ENCODE results near the gene MRPL46.

The MRPL46 gene

DNA sequence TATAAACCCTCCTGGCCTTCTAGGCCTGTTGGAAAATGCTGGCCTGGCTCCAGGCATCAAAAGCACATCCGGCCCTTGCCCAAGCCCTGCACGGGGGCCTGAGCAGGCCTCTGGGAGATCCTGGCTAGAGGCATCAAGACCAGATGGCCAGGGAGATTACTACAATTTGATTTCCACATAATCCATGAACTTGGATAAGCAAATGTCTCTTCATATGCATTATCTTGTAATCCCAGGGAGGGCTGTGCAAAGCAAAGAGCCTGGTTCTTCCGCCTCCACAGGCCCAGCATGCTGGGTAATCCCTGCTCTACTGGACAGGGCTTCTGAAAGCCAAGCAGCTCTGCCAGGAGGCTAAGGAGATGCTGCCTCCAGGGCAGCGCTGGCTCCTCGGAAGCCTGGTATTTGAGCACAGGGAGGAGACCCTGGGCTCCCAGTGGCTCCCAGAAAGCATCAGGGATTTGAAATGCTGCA, 18.2 kb downstream of the MRPL46 start:
- TF ChIP-seq, protein P1, sequence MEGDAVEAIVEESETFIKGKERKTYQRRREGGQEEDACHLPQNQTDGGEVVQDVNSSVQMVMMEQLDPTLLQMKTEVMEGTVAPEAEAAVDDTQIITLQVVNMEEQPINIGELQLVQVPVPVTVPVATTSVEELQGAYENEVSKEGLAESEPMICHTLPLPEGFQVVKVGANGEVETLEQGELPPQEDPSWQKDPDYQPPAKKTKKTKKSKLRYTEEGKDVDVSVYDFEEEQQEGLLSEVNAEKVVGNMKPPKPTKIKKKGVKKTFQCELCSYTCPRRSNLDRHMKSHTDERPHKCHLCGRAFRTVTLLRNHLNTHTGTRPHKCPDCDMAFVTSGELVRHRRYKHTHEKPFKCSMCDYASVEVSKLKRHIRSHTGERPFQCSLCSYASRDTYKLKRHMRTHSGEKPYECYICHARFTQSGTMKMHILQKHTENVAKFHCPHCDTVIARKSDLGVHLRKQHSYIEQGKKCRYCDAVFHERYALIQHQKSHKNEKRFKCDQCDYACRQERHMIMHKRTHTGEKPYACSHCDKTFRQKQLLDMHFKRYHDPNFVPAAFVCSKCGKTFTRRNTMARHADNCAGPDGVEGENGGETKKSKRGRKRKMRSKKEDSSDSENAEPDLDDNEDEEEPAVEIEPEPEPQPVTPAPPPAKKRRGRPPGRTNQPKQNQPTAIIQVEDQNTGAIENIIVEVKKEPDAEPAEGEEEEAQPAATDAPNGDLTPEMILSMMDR (IDR thresholded peaks at IDR 0.05; ENCODE audit: borderline replicate concordance, extremely low read depth, low read length, poor library complexity, severe bottlenecking) = no peak
- TF ChIP-seq EZH2 (IDR thresholded peaks at IDR 0.05; ENCODE audit: borderline replicate concordance, low read depth, low read length, severe bottlenecking) = no peak
- H3K27ac ChIP-seq (ENCODE audit: low read length) = no peak overlapping the region

DNA sequence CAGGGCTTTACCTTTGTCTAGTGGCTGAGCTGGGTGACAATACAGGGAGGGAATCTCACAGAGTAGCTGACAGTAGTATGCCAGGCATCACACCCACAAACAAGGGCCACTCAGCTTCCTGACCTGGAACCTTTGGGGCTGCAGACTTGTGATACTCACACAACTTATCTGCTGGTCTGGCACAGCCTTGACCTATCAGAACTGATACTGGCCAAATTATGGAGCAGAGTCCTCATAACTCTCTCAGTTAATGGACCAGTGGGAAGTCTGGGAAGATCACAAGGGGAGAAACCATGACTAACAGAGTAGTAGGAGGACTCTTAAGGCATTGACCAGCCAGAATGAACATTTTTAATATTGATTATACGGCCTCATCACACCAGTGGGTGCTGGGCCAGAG, 19.4 kb downstream of the MRPL46 start:
- Histone ChIP-seq H3K27me3 (ENCODE audit: insufficient read depth, low read length, poor library complexity) (no peaks in the 10 kb centered on the region), H3K4me2 (ENCODE audit: insufficient read depth, low read length) (no peak overlapping the region), H3K36me3 (ENCODE audit: insufficient read depth, low read length) (no peaks in the 10 kb centered on the region), H3K27ac (ENCODE audit: low read length) (no peak overlapping the region), H3K9ac (ENCODE audit: low read depth, low read length) (no peak overlapping the region), H4K20me1 (ENCODE audit: insufficient read depth, low read length) (no peaks in the 10 kb centered on the region), H3K9me3 (ENCODE audit: insufficient read depth, low read length, severe bottlenecking) (peaks cover 5% of the 10 kb centered on the region), H3K79me2 (ENCODE audit: insufficient read depth, low read length) (no peaks in the 10 kb centered on the region), H3K4me3 (ENCODE audit: low read depth in 1 of 2, low read length in 2 of 2) (no peak overlapping the region), H3K4me1 (ENCODE audit: insufficient read depth, low read length) (peaks cover 5% of the 10 kb centered on the region), H2AFZ (ENCODE audit: low read depth, low read length) (no peak overlapping the region)
- DNase-seq (no peak), ATAC-seq (ENCODE audit: insufficient read depth, low read depth) (no peak)
- TF ChIP-seq EZH2 (IDR thresholded peaks at IDR 0.05; ENCODE audit: borderline replicate concordance, low read depth, low read length, severe bottlenecking) = no peak
- TF ChIP-seq, protein P1 (IDR thresholded peaks at IDR 0.05; ENCODE audit: borderline replicate concordance, extremely low read depth, low read length, poor library complexity, severe bottlenecking) = no peak

More for the DNA sequence above, 18.2 kb downstream of the MRPL46 start:
- ATAC-seq (ENCODE audit: insufficient read depth, low read depth) = no peak
- H4K20me1 ChIP-seq (ENCODE audit: insufficient read depth, low read length) = no peaks in the 10 kb centered on the region
- no peak overlapping the region for H3K4me2 ChIP-seq (ENCODE audit: insufficient read depth, low read length)
- peaks cover under 1% of the 10 kb centered on the region for H3K9me3 ChIP-seq (ENCODE audit: insufficient read depth, low read length, severe bottlenecking)
- no peaks in the 10 kb centered on the region for H3K36me3 ChIP-seq (ENCODE audit: insufficient read depth, low read length)
- H3K79me2 ChIP-seq (ENCODE audit: insufficient read depth, low read length) = no peaks in the 10 kb centered on the region
- H3K4me3 ChIP-seq (ENCODE audit: low read depth in 1 of 2, low read length in 2 of 2) = no peak overlapping the region
- H3K4me1 ChIP-seq (ENCODE audit: insufficient read depth, low read length) = peaks cover 5% of the 10 kb centered on the region
- H3K27me3 ChIP-seq (ENCODE audit: insufficient read depth, low read length, poor library complexity) = no peaks in the 10 kb centered on the region
- no peak overlapping the region for H3K9ac ChIP-seq (ENCODE audit: low read depth, low read length)
- no peak for DNase-seq
- H2AFZ ChIP-seq (ENCODE audit: low read depth, low read length) = no peak overlapping the region

DNA sequence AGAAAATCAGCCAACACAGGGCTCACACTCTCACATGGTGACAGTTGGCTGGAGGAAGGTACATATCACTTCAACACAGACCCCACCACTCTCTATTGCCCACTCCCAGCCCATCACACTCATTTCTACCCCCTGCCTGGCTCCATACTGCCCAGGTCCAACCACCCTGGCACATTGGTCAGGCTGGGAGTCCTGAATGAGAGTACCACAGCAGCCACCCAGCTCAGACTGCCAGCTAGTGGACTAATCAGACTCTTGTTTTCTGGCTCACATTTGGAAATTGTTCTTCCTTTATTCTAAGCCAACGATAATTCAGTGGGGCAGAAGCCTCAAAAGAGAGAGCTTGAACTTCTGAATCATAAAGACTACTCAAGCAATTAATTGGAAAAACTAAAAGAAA, 20.0 kb downstream of the MRPL46 start:
- Histone ChIP-seq H3K27ac (ENCODE audit: low read length) (no peak overlapping the region), H3K4me3 (ENCODE audit: low read depth in 1 of 2, low read length in 2 of 2) (no peak overlapping the region), H3K27me3 (ENCODE audit: insufficient read depth, low read length, poor library complexity) (no peaks in the 10 kb centered on the region), H3K36me3 (ENCODE audit: insufficient read depth, low read length) (no peaks in the 10 kb centered on the region), H4K20me1 (ENCODE audit: insufficient read depth, low read length) (no peaks in the 10 kb centered on the region), H3K4me1 (ENCODE audit: insufficient read depth, low read length) (peaks cover 5% of the 10 kb centered on the region), H3K4me2 (ENCODE audit: insufficient read depth, low read length) (no peak overlapping the region), H2AFZ (ENCODE audit: low read depth, low read length) (no peak overlapping the region), H3K9ac (ENCODE audit: low read depth, low read length) (no peak overlapping the region), H3K79me2 (ENCODE audit: insufficient read depth, low read length) (no peaks in the 10 kb centered on the region), H3K9me3 (ENCODE audit: insufficient read depth, low read length, severe bottlenecking) (peaks cover 5% of the 10 kb centered on the region)
- TF ChIP-seq EZH2 (IDR thresholded peaks at IDR 0.05; ENCODE audit: borderline replicate concordance, low read depth, low read length, severe bottlenecking) = no peak
- TF ChIP-seq, protein P1 (IDR thresholded peaks at IDR 0.05; ENCODE audit: borderline replicate concordance, extremely low read depth, low read length, poor library complexity, severe bottlenecking) = no peak
- no peak for DNase-seq
- no peak for ATAC-seq (ENCODE audit: insufficient read depth, low read depth)
